Mucosa of rectum (tissue), 2 donors: ENCODE measurements around the gene CFAP46.
"Not testable (repeated sequence)": the region's sequence is repeated elsewhere in the genome, so short reads cannot be mapped to it uniquely, and the experiment has no call there.

ENCODE experiments used
- H3K27ac ChIP-seq, 2 donors: one replicate each; pipeline ENCODE4 v1.7.0; 2013; ENCODE audit warnings: inconsistent platforms in 2 of 2, low read depth in 2 of 2, low read length in 2 of 2
- H3K27me3 ChIP-seq, 2 donors: one replicate each; pipeline ENCODE4 v1.7.0; 2013; ENCODE audit warnings: low read length in 2 of 2; ENCODE audit not compliant: control insufficient read depth in 2 of 2, insufficient read depth in 2 of 2
- H3K36me3 ChIP-seq, 2 donors: one replicate each; pipeline ENCODE4 v1.7.0; 2013; ENCODE audit warnings: low read length in 2 of 2; ENCODE audit not compliant: control insufficient read depth in 2 of 2, insufficient read depth in 2 of 2
- H3K4me1 ChIP-seq, 2 donors: one replicate each; pipeline ENCODE4 v1.7.0; 2013; ENCODE audit warnings: low read length in 2 of 2, mild to moderate bottlenecking in 1 of 2; ENCODE audit not compliant: control insufficient read depth in 2 of 2, insufficient read depth in 2 of 2
- H3K4me3 ChIP-seq, 2 donors: one replicate each; pipeline ENCODE4 v1.7.0; 2013; ENCODE audit warnings: low read length in 2 of 2
- H3K9ac ChIP-seq, 2 donors: one replicate each; pipeline ENCODE4 v1.7.0; 2013; ENCODE audit warnings: low read length in 2 of 2, low read depth in 1 of 2, mild to moderate bottlenecking in 1 of 2
- H3K9me3 ChIP-seq, 2 donors: one replicate each; pipeline ENCODE4 v1.7.0; 2013; ENCODE audit warnings: low read length in 2 of 2; ENCODE audit not compliant: control insufficient read depth in 2 of 2
- donor health status: healthy.
- donor health status: Normal muscosa, but diverticular disease.

The CFAP46 gene

GRCh38 chr10:132956259-132956658 is 13.9 kb upstream of the CFAP46 start:
- H3K9me3 ChIP-seq, H3K36me3 ChIP-seq, H3K9ac ChIP-seq, H3K27ac ChIP-seq, H3K4me3 ChIP-seq, H3K27me3 ChIP-seq, H3K4me1 ChIP-seq: not testable (repeated sequence)

GRCh38 chr10:132955479-132955878 is 13.1 kb upstream of the CFAP46 start:
- Histone ChIP-seq H3K36me3 (no peaks in the 10 kb centered on the region), H3K27ac (no peak overlapping the region), H3K27me3 (peaks cover 0 to 5% of the 10 kb centered on the region in 2 donors), H3K9me3 (no peaks in the 10 kb centered on the region), H3K4me3 (no peak overlapping the region), H3K9ac (no peak overlapping the region), H3K4me1 (no peaks in the 10 kb centered on the region)

GRCh38 chr10:132953428-132953827 is 11.1 kb upstream of the CFAP46 start:
- Histone ChIP-seq H3K9ac (no peak overlapping the region), H3K4me1 (no peaks in the 10 kb centered on the region), H3K9me3 (no peaks in the 10 kb centered on the region), H3K27me3 (peaks cover 0 to 7% of the 10 kb centered on the region in 2 donors), H3K4me3 (no peak overlapping the region), H3K27ac (no peak overlapping the region), H3K36me3 (no peaks in the 10 kb centered on the region)

GRCh38 chr10:132951926-132952325 is 9.6 kb upstream of the CFAP46 start:
- Histone ChIP-seq H3K4me3 (no peak overlapping the region), H3K9me3 (no peaks in the 10 kb centered on the region), H3K27me3 (peaks cover 0 to 7% of the 10 kb centered on the region in 2 donors), H3K9ac (no peak overlapping the region), H3K27ac (no peak overlapping the region), H3K4me1 (no peaks in the 10 kb centered on the region), H3K36me3 (no peaks in the 10 kb centered on the region)

GRCh38 chr10:132948351-132948750 is 6.0 kb upstream of the CFAP46 start:
- H3K27me3 ChIP-seq: peaks cover 2 to 9% of the 10 kb centered on the region in 2 donors
- H3K4me1 ChIP-seq: no peaks in the 10 kb centered on the region
- no peaks in the 10 kb centered on the region for H3K36me3 ChIP-seq
- H3K9me3 ChIP-seq: no peaks in the 10 kb centered on the region
- H3K9ac ChIP-seq: no peak overlapping the region
- H3K4me3 ChIP-seq: no peak overlapping the region
- no peak overlapping the region for H3K27ac ChIP-seq

GRCh38 chr10:132947843-132948242 is 5.5 kb upstream of the CFAP46 start:
- H3K36me3 ChIP-seq: no peaks in the 10 kb centered on the region
- H3K9ac ChIP-seq: no peak overlapping the region
- H3K9me3 ChIP-seq: no peaks in the 10 kb centered on the region
- peaks cover 6 to 9% of the 10 kb centered on the region in 2 donors for H3K27me3 ChIP-seq
- H3K4me3 ChIP-seq: no peak overlapping the region
- H3K4me1 ChIP-seq: no peaks in the 10 kb centered on the region
- H3K27ac ChIP-seq: no peak overlapping the region

- H3K27ac ChIP-seq: no peak overlapping the region
- no peaks in the 10 kb centered on the region for H3K4me1 ChIP-seq
- H3K4me3 ChIP-seq: no peak overlapping the region
- H3K27me3 ChIP-seq: peaks cover 9 to 10% of the 10 kb centered on the region in 2 donors
- H3K9ac ChIP-seq: no peak overlapping the region
- no peaks in the 10 kb centered on the region for H3K36me3 ChIP-seq
- H3K9me3 ChIP-seq: no peaks in the 10 kb centered on the region
These were observed 4.6 kb upstream of the CFAP46 start for GRCh38 chr10:132946806-132947546.

- Histone ChIP-seq H3K36me3 (no peaks in the 10 kb centered on the region), H3K4me3 (no peak overlapping the region), H3K27me3 (peaks cover 9 to 12% of the 10 kb centered on the region in 2 donors), H3K9ac (no peak overlapping the region), H3K4me1 (no peaks in the 10 kb centered on the region), H3K27ac (no peak overlapping the region), H3K9me3 (no peaks in the 10 kb centered on the region)
These were observed 3.9 kb upstream of the CFAP46 start for GRCh38 chr10:132946311-132946710.

- no peaks in the 10 kb centered on the region for H3K36me3 ChIP-seq
- H3K9ac ChIP-seq: no peak overlapping the region
- no peak overlapping the region for H3K27ac ChIP-seq
- peaks cover 12 to 13% of the 10 kb centered on the region in 2 donors for H3K27me3 ChIP-seq
- H3K4me3 ChIP-seq: no peak overlapping the region
- H3K4me1 ChIP-seq: no peaks in the 10 kb centered on the region
- H3K9me3 ChIP-seq: no peaks in the 10 kb centered on the region
These were observed 3.5 kb upstream of the CFAP46 start for GRCh38 chr10:132945894-132946255.

GRCh38 chr10:132945125-132945893 is 2.9 kb upstream of the CFAP46 start:
- Histone ChIP-seq H3K27ac (no peak overlapping the region), H3K4me3 (no peak overlapping the region), H3K27me3 (peaks cover 9 to 13% of the 10 kb centered on the region in 2 donors), H3K4me1 (no peaks in the 10 kb centered on the region), H3K36me3 (no peaks in the 10 kb centered on the region), H3K9ac (no peak overlapping the region), H3K9me3 (no peaks in the 10 kb centered on the region)
